ENCODE measurements around the gene MDM2.
A peak's percentile ranks its signal among the peaks of the same experiment; 100 is the strongest.

MDM2 gene

GRCh38 chr12:68882251-68882964, 74.4 kb downstream of the MDM2 start:
- DNase-seq = no peak

DNA sequence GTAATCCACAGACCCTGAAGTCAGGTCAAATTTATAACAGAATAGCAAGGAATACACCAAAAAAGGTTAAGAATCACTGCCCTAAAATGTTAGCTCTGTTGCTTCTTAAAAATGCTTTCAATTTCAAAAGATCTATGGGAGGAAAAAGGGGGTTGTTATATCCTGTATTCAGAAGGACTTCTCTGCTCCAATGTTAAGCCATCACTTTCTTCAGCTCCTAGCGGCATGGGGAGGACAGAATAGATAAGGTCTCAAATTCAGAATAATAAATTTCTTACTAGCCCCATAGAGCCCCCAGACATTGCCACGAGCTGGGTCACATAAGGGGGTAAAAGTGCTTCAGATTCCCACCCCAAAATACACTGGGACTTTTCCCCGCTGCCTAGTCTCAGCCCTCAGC, 75.2 kb downstream of the MDM2 start:
- DNase-seq = no peak

DNA sequence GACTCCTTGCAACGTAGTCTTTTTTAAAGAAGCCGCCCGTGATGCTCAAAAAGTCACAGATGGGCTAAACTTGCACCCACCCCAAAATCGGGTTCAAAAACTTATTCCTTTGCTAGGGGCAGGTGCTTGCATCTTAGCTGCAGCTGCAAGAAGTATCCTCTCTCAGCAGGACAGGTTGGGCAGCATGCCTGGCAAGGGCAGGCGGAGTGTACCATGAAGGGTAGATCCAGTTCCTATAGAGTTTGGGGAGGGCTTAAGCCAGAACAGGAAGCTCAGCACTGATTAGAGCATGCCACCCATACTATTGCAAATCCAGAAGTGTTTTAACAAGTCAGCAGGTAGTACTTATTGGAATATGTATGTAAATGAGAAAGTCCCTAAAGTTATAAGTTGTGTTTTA, 76.3 kb downstream of the MDM2 start:
- no peak for DNase-seq

DNA sequence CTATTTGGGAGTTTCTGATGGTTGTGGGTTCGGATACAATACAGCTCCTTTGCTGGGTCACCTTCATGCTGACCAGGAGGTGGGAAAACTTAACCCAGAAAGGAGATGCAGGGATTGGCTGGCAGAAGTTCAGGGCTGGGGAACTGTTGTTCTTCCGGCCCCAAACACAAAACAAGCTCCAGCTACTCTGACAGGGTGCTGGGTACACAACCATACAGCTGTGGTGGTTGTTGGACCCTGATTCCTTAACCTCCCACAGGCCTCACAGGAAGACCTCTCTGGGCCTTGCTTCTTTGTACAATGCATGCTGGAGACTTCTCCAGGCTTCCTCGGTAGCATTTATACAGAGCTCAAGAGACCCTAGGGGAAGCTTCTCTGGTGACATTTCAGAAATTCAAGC, 77.4 kb downstream of the MDM2 start:
- no peak for DNase-seq

DNA sequence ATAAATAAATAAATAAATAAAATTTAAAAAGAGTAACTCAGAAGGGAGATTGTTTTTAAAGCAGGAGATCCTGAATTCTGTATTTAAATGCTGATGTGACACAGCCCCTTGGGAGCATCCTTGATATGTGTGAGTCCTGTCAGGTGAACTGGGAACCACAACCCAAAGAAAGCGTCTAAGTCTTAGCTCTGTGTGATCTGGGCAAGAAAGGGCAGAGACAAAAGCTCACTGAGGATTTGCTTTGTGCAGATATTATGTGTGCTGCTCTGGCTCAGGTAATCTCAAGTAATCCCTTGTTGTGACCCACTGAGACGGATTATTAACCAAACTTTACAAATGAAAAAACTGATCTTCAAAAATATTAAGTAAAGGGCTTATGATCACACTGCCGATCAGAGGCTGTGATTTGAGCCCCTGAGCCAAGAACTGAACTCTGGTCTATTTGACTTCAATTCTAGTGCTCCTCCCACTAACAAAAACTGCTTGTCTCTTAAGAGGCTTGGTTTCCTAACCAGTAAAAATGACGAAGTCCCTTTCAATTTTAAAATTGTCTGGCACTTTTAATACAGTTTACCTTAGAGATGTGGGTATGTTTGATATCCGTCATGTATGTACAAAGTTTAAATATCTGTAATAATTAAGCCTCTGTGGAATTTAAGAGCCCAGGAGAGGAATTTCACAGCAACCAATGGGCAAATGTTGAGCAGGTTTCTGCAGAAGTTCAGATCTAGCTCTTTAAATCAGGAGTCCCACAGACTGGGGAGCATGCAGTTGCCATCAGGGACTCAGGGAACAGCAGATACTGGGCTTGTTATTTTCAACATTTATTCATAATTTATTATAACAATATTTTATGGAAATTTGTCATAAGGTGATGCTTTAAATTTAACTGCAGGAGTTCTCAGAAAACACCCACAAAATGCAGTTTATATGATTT, 78.9 kb downstream of the MDM2 start:
- DNase-seq = no peak

GRCh38 chr12:68887641-68888040, 79.7 kb downstream of the MDM2 start:
- no peak for DNase-seq

DNA sequence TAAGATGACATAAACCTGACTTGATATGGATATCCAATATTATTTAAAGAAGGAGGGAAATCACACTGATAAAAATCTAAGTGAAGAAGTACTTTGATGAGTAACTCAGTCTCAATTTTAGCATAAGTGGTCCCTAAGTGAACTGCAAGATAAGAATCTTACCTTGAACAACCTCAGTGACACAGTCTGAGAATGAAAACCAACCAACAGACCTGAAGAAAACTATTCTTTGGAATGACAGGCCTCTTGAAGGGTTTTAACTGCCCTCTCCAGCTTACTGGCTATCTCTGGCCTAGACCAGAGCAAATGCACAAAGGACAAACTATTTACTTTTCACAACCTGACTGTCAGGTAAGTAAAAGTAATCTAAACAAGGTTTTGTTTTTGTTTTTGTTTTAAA, 80.3 kb downstream of the MDM2 start:
- no peak for DNase-seq

- DNase-seq = no peak
Observed at GRCh38 chr12:68890701-68891113, 82.7 kb downstream of the MDM2 start.

GRCh38 chr12:68891141-68891540, 83.2 kb downstream of the MDM2 start:
- DNase-seq = no peak

- no peak for DNase-seq
Observed at GRCh38 chr12:68893201-68893600, 85.2 kb downstream of the MDM2 start.

GRCh38 chr12:68893741-68894140, 85.8 kb downstream of the MDM2 start:
- DNase-seq = no peak

- DNase-seq = no peak
Observed at GRCh38 chr12:68894276-68894855, 86.4 kb downstream of the MDM2 start.

GRCh38 chr12:68896881-68897540, 89.0 kb downstream of the MDM2 start:
- DNase-seq = peak; percentile 29 to 80 (median 52)

- no peak for DNase-seq
Observed at GRCh38 chr12:68899251-68899771, 91.3 kb downstream of the MDM2 start.

DNA sequence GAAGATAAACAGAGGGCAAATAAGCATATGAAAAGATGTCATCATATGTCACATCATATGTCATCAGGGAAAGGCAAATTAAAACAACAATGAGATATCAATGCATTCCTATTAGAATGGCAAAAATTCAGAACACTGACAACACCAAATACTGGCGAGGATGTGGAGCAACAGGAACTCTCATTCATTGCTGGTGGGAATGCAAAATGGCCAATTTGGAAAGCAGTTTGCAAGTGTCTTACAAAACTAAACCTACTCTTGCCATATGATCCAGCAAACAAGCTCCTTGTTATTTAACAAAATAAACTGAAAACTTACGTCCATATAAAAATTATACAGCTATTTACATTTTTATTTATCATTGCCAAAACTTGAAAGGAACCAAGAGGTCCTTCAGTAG, 92.3 kb downstream of the MDM2 start:
- no peak for DNase-seq

All from suppressor macrophage (primary cell).